HG02870 (cell line): ENCODE measurements around the gene ACOT12.
"Not testable (repeated sequence)": the region's sequence is repeated elsewhere in the genome, so short reads cannot be mapped to it uniquely, and the experiment has no call there.

Source experiments
- ATAC-seq: cut with Tn5 transposase; IDR thresholded peaks from one replicate; pipeline ENCODE4 v1.9.1; 2021; ENCODE audit warnings: mild to moderate bottlenecking, moderate library complexity; ENCODE audit not compliant: unreplicated experiment

The ACOT12 gene

GRCh38 chr5:81345411-81346003 lies 48.4 kb downstream of the ACOT12 start:
- no peak for ATAC-seq

GRCh38 chr5:81344736-81345135 lies 49.2 kb downstream of the ACOT12 start:
- ATAC-seq: no peak

GRCh38 chr5:81338213-81338612 lies 55.7 kb downstream of the ACOT12 start:
- ATAC-seq: not testable (repeated sequence)

GRCh38 chr5:81337803-81338202 lies 56.1 kb downstream of the ACOT12 start:
- ATAC-seq: no peak

- no peak for ATAC-seq
Measured at GRCh38 chr5:81336556-81336955, 57.4 kb downstream of the ACOT12 start.

GRCh38 chr5:81335946-81336345 lies 58.0 kb downstream of the ACOT12 start:
- no peak for ATAC-seq

GRCh38 chr5:81334304-81335061 lies 59.5 kb downstream of the ACOT12 start:
- no peak for ATAC-seq

- ATAC-seq: no peak
Measured at GRCh38 chr5:81326554-81326953, 67.4 kb downstream of the ACOT12 start.

- no peak for ATAC-seq
Measured at GRCh38 chr5:81317536-81317935, 76.4 kb downstream of the ACOT12 start.

- ATAC-seq: no peak
Measured at GRCh38 chr5:81316571-81316970, 77.4 kb downstream of the ACOT12 start.

GRCh38 chr5:81315830-81316229 lies 78.1 kb downstream of the ACOT12 start:
- ATAC-seq: no peak

GRCh38 chr5:81315336-81315735 lies 78.6 kb downstream of the ACOT12 start:
- no peak for ATAC-seq

- no peak for ATAC-seq
Measured at GRCh38 chr5:81314581-81314980, 79.4 kb downstream of the ACOT12 start.

- no peak for ATAC-seq
Measured at GRCh38 chr5:81313686-81314085, 80.2 kb downstream of the ACOT12 start.

GRCh38 chr5:81313278-81313677 lies 80.7 kb downstream of the ACOT12 start:
- no peak for ATAC-seq

GRCh38 chr5:81310402-81311063 lies 83.4 kb downstream of the ACOT12 start:
- no peak for ATAC-seq

GRCh38 chr5:81308836-81309235 lies 85.1 kb downstream of the ACOT12 start:
- no peak for ATAC-seq

GRCh38 chr5:81305785-81306184 lies 88.1 kb downstream of the ACOT12 start:
- ATAC-seq: no peak

GRCh38 chr5:81303563-81303962 lies 90.4 kb downstream of the ACOT12 start:
- no peak for ATAC-seq

GRCh38 chr5:81302596-81302995 lies 91.3 kb downstream of the ACOT12 start:
- no peak for ATAC-seq

- peak; percentile 94 for ATAC-seq
Measured at GRCh38 chr5:81301271-81302015, 92.5 kb downstream of the ACOT12 start, which contains the start of gene ZCCHC9. TSS of gene ZCCHC9 (plus strand) at chr5:81301587. CDS start at chr5:81304758, 3,171 bp downstream.
